Spleen (tissue), 11 donors: ENCODE data around the gene SKI. TPM values are rescaled to one million over a fixed set of nuclear protein-coding genes. Genes with fewer than 3 reads are reported as not detected.

Source experiments
- DNase-seq: peaks from one replicate; pipeline ENCODE4 v3.0.0-alpha.2; 2020
- H3K27ac ChIP-seq, 8 donors: fragments of 200-600 bp; sonication (generic) in 7 of 8; 1 replicate in 4 of 8; 2 replicates in 4 of 8; pipeline versions ENCODE4 v1.5.0 to v1.8.0; 2016 to 2021; ENCODE audit warnings: inconsistent platforms in 4 of 8, mild to moderate bottlenecking in 4 of 8, moderate library complexity in 1 of 8
- H3K27me3 ChIP-seq, 7 donors: fragments of 200-600 bp; sonication (generic) in 6 of 7; replicated peaks in 1 of 7; 1 replicate in 4 of 7; 2 replicates in 3 of 7; pipeline versions ENCODE4 v1.5.0 to v1.8.0; 2016 to 2021; ENCODE audit warnings: inconsistent platforms in 3 of 7, mild to moderate bottlenecking in 1 of 7
- H3K36me3 ChIP-seq, 6 donors: fragments of 200-600 bp; sonication (generic) in 5 of 6; 1 replicate in 4 of 6; 2 replicates in 2 of 6; pipeline versions ENCODE4 v1.5.0 to v1.8.0; 2016 to 2021; ENCODE audit warnings: inconsistent platforms in 2 of 6
- H3K4me1 ChIP-seq, 6 donors: fragments of 200-600 bp; sonication (generic) in 5 of 6; 1 replicate in 3 of 6; 2 replicates in 3 of 6; pipeline versions ENCODE4 v1.5.0 to v1.8.0; 2016 to 2021; ENCODE audit warnings: inconsistent platforms in 3 of 6
- H3K4me3 ChIP-seq, 8 donors: fragments of 200-600 bp; sonication (generic) in 7 of 8; 1 replicate in 4 of 8; 2 replicates in 4 of 8; pipeline versions ENCODE4 v1.5.0 to v1.8.0; 2016 to 2021; ENCODE audit warnings: inconsistent platforms in 4 of 8, mild to moderate bottlenecking in 4 of 8, moderate library complexity in 2 of 8
- H3K9me3 ChIP-seq, 8 donors: fragments of 200-600 bp; sonication (generic) in 7 of 8; 1 replicate in 4 of 8; 2 replicates in 4 of 8; pipeline versions ENCODE4 v1.5.0 to v1.8.0; 2016 to 2021; ENCODE audit warnings: inconsistent platforms in 4 of 8
- CTCF ChIP-seq, 11 experiments: fragments of 200-600 bp in 7 of 11; fragments of 450-650 bp in 4 of 11; sonication (generic) in 4 of 11; IDR thresholded peaks in 8 of 11; conservative IDR thresholded peaks in 3 of 11; 1 replicate in 7 of 11; 2 replicates in 4 of 11; pipeline versions ENCODE4 v1.4.0 to v1.8.0; 2016 to 2021; ENCODE audit warnings: antibody characterized with exemption in 11 of 11, inconsistent platforms in 4 of 11, mild to moderate bottlenecking in 1 of 11
- POLR2A ChIP-seq, 3 donors: fragments of 450-650 bp; IDR thresholded peaks; one replicate each; pipeline ENCODE4 v1.5.1; 2017; ENCODE audit warnings: antibody characterized with exemption in 3 of 3, mild to moderate bottlenecking in 1 of 3
- POLR2AphosphoS5 ChIP-seq, 3 donors: sonication (generic); formaldehyde crosslinking; IDR thresholded peaks; one replicate each; pipeline ENCODE4 v1.5.1; 2017; ENCODE audit warnings: antibody characterized with exemption in 3 of 3
- WGBS, 5 donors: extraction: QIAGEN DNeasy Blood & Tissue Kit in 3 of 5; methylation state at CpG; one replicate each; pipeline versions ENCODE4 v1.1.5 to v1.1.7; 2013 to 2018; 5-methylcytosine and 5-hydroxymethylcytosine counted together
- intact Hi-C: fragments of 100-400 bp; cut with DNase I; formaldehyde crosslinking; loops from one replicate; pipeline ENCODE4 v1.15.0; 2023; ENCODE audit warnings: low total_unique reads
- polyA plus RNA-seq, 3 donors: library from polyadenylated mRNA; stranded (reverse); fragments of 200-250 nt; gene quantifications; one replicate each; pipeline ENCODE4 v1.2.1, GENCODE V29; 2013
- total RNA-seq, 7 donors: library from RNA; depleted of rRNA in 3 of 7; stranded (reverse); fragments of >200 nt in 3 of 7; fragmentation: NEBNext Ultra II Directional in 4 of 7; extraction: Animal tissue kit (Norgen Biotek cat#: 25700) in 4 of 7; gene quantifications; one replicate each; pipeline versions ENCODE4 v1.1.0 to v1.2.1, GENCODE V29; 2016 to 2021
- donor health status: healthy with polysubstance abuse.
- donor health status: DM: no; HTN: no; CAD: no; lungs with moderate emphysema.
- donor health status: DM: no; HTN: no; CAD: no.
- donor health status: Bipolar disorder and iron deficiency.
- donor health status: healthy.
- donor health status: DM: no; HTN: no; CAD: no.
- donor health status: DM: yes; HTN: yes; CAD: no.

The SKI gene
- total and polyA plus RNA-seq, 10 donors: 4.4 to 100.0 (median 54.3) TPM

DNA sequence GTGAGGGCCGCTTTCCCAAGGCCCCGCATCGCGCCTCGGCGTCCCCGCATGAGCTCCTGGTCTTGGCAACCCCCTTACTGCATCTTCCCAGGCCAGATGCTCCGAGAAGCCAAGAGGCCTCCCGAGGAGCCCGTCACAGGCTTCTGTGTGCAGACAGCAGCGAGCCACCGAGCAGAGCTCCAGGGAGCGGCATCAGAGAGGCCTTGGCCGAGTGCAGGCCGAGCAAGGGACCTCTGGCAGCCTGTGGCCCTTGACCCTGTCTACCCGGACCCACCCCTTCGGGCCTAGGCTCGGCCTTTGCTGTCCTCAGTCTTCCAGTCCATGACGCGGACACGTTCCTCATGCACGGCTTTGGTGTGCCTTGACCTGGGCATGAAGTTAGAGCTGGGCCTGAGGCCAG, 99.7 kb downstream of the SKI start:
- TF ChIP-seq CTCF (IDR thresholded peaks at IDR 0.05 in 8 of 11, conservative IDR thresholded peaks at IDR 0.05 in 3 of 11) (no peak), POLR2AphosphoS5 (IDR thresholded peaks at IDR 0.05) (no peak), POLR2A (IDR thresholded peaks at IDR 0.05) (no peak)
- H3K4me1 ChIP-seq: peaks cover 0 to under 1% (median 0%) of the 10 kb centered on the region in 6 donors
- H3K27ac ChIP-seq: no peak overlapping the region
- DNase-seq: no peak
- no peak overlapping the region for H3K4me3 ChIP-seq
- intact Hi-C loops: no loop called here
- peaks cover 0 to 6% (median 0%) of the 10 kb centered on the region in 7 donors for H3K27me3 ChIP-seq
- 84 to 95% (median 91%) methylated on average over 3 to 22 of the region's 22 CpGs for WGBS, 5 donors
- H3K36me3 ChIP-seq: no peaks in the 10 kb centered on the region
- no peaks in the 10 kb centered on the region for H3K9me3 ChIP-seq

DNA sequence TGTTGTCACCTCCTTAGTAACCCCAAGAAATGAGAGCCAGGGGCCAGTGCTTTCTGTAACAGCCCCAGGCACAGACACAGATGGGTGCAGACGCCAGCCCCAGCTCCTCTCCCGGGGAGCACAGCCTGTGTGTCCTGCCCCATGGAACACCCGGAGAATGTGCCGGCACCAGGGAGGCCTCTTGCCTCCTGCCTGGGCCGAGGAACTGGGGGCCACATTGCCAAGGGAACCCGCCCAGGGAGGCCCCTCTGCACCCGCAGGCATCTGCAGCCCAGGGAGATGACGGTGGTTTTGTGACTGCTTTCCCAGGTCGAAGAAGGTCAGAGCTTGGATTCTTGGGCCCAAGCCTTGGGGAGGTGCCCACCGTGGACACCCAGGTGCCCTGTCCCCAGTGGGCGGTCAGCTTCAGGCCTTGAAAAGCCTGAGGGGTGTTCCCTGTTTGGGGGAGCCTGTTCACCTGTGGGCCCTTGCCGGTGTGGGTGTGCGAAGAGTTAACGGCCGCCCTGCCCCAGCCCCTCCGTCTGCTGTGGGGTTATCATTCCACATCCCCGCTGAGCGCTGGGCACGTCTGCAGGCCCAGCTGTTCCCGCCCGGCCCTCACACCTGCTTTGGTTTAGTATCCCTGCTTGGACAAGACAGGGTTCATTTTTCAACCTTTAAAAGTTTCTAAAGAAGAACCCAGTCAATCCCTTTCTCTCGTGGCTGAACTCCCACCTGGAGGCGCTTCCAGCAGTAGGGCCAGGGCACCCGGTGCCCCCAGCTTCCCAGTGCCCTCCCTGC, 100.7 kb downstream of the SKI start:
- no peak for DNase-seq
- H3K4me1 ChIP-seq: no peaks in the 10 kb centered on the region
- H3K4me3 ChIP-seq: no peak overlapping the region
- no peaks in the 10 kb centered on the region for H3K9me3 ChIP-seq
- WGBS, 5 donors: 87 to 92% (median 90%) methylated on average over 18 to 24 of the region's 24 CpGs
- intact Hi-C loops: no loop called here
- H3K27ac ChIP-seq: no peak overlapping the region
- H3K27me3 ChIP-seq: no peaks in the 10 kb centered on the region
- no peaks in the 10 kb centered on the region for H3K36me3 ChIP-seq
- no peak for TF ChIP-seq POLR2AphosphoS5 (IDR thresholded peaks at IDR 0.05)
- TF ChIP-seq POLR2A (IDR thresholded peaks at IDR 0.05): no peak
- no peak for TF ChIP-seq CTCF (IDR thresholded peaks at IDR 0.05 in 8 of 11, conservative IDR thresholded peaks at IDR 0.05 in 3 of 11)

DNA sequence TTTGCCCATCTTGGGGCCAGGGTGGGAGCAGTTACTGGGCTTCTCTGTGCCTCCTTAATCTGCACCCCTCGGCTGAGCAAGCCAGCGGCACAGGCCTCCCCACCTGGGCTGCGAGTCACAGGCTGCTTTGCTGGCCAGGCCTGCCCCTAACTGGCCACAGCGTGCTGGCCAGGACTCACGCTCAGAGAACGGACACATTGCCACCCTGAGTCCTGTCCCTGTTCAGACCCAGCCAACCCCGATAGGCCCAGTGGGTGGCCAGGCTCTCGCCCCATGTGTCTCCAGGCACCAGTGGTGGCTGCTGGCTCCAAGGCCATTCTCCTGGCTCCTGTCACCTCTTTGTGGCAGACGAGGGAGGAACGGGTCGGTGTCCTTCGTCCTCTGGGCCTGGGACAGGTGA, 101.9 kb downstream of the SKI start:
- H3K4me3 ChIP-seq: no peak overlapping the region
- no peaks in the 10 kb centered on the region for H3K36me3 ChIP-seq
- no peaks in the 10 kb centered on the region for H3K4me1 ChIP-seq
- no peaks in the 10 kb centered on the region for H3K27me3 ChIP-seq
- no peaks in the 10 kb centered on the region for H3K9me3 ChIP-seq
- intact Hi-C loops: no loop called here
- DNase-seq: no peak
- 89 to 95% (median 90%) methylated on average over 8 to 12 of the region's 12 CpGs for WGBS, 5 donors
- no peak for TF ChIP-seq POLR2A (IDR thresholded peaks at IDR 0.05)
- no peak for TF ChIP-seq POLR2AphosphoS5 (IDR thresholded peaks at IDR 0.05)
- no peak for TF ChIP-seq CTCF (IDR thresholded peaks at IDR 0.05 in 8 of 11, conservative IDR thresholded peaks at IDR 0.05 in 3 of 11)
- no peak overlapping the region for H3K27ac ChIP-seq

- no peak for TF ChIP-seq POLR2A (IDR thresholded peaks at IDR 0.05)
- no peak for TF ChIP-seq CTCF (IDR thresholded peaks at IDR 0.05 in 8 of 11, conservative IDR thresholded peaks at IDR 0.05 in 3 of 11)
- peak; percentile 12 to 65 (median 22) for TF ChIP-seq POLR2AphosphoS5 (IDR thresholded peaks at IDR 0.05)
- no peaks in the 10 kb centered on the region for H3K36me3 ChIP-seq
- intact Hi-C loops: no loop called here
- H3K9me3 ChIP-seq: no peaks in the 10 kb centered on the region
- no peaks in the 10 kb centered on the region for H3K4me1 ChIP-seq
- no peak overlapping the region for H3K4me3 ChIP-seq
- no peaks in the 10 kb centered on the region for H3K27me3 ChIP-seq
- 69 to 83% (median 81%) methylated on average over 31 of the region's 31 CpGs for WGBS, 5 donors
- H3K27ac ChIP-seq: no peak overlapping the region
- DNase-seq: no peak
Measured at GRCh38 chr1:2330519-2331199, 102.5 kb downstream of the SKI start.
